ENCODE results near the gene SIKE1.

Gene SIKE1

GRCh38 chr1:114740331-114740730 is 40.2 kb downstream of the SIKE1 start:
- no peak overlapping the region for H3K4me3 ChIP-seq (replicated peaks; ENCODE audit: low read depth, low read length)
- no peak for DNase-seq (ENCODE audit: low read depth)
- no peak for TF ChIP-seq CTCF (IDR thresholded peaks at IDR 0.05; ENCODE audit: low read length, missing control alignments)

- no peak overlapping the region for H3K4me3 ChIP-seq (replicated peaks; ENCODE audit: low read depth, low read length)
- no peak for TF ChIP-seq CTCF (IDR thresholded peaks at IDR 0.05; ENCODE audit: low read length, missing control alignments)
- DNase-seq (ENCODE audit: low read depth), result no peak
These were observed 43.1 kb downstream of the SIKE1 start for GRCh38 chr1:114737314-114737849.

GRCh38 chr1:114735479-114735878 is 45.0 kb downstream of the SIKE1 start:
- TF ChIP-seq CTCF (IDR thresholded peaks at IDR 0.05; ENCODE audit: low read length, missing control alignments), result no peak
- no peak overlapping the region for H3K4me3 ChIP-seq (replicated peaks; ENCODE audit: low read depth, low read length)
- DNase-seq (ENCODE audit: low read depth), result no peak

DNA sequence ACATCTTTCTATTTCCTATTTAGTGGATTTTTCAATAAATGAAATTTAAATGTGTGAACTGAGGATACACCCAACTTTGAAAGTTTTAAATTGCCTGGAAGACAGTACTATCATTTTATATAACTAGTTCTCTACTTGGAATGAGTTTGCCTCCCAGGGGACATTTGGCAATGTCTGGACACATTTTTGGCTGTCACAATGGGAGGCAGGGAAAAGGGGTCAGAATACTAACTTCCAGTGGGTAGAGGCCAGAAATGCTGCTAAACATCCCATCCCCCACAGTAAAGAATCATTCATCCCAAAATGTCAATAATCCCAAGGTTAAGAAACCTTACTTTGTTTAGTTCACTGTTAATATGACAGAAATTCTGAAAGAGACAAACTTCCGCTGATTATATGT is 50.7 kb downstream of the SIKE1 start:
- no peak overlapping the region for H3K4me3 ChIP-seq (replicated peaks; ENCODE audit: low read depth, low read length)
- TF ChIP-seq CTCF (IDR thresholded peaks at IDR 0.05; ENCODE audit: low read length, missing control alignments), result no peak
- DNase-seq (ENCODE audit: low read depth), result no peak

DNA sequence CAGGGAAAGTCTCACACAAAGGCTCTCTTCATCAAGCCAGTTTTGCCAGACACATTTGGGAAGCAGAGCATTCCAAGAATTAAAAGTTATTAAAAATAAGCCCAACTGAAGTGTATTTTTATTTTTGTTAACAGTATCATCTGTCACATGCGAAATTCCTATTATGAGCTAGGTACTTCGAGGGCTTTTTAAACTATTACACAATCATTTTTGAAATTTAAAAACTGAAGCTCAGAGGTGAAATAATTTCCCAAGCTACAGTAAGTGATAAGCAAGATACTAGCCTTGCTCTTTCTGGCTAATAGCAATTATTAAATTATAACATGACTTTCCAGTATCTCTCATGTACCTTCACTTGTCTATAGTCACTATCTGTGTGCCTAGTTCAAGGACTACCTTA is 51.9 kb downstream of the SIKE1 start:
- H3K4me3 ChIP-seq (replicated peaks; ENCODE audit: low read depth, low read length), result no peak overlapping the region
- no peak for TF ChIP-seq CTCF (IDR thresholded peaks at IDR 0.05; ENCODE audit: low read length, missing control alignments)
- no peak for DNase-seq (ENCODE audit: low read depth)

DNA sequence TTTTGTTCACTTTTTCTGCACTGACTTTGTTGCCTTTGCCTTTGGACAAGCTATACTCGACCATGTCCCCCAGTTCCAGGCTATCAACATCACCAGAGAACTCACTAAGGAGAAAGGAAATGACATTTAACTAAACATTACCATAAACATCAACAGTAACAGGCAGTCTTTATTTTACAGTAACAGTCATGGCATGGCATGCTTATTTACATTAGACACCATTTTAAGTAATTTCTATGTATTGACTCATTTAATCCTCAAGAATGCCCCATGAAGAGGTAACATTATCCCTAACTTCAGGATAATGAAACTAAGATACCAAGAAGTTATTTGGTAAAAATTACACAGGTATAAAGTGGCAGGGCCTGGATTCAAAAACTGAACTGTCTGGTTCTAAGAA is 55.3 kb downstream of the SIKE1 start:
- no peak for DNase-seq (ENCODE audit: low read depth)
- TF ChIP-seq CTCF (IDR thresholded peaks at IDR 0.05; ENCODE audit: low read length, missing control alignments), result no peak
- no peak overlapping the region for H3K4me3 ChIP-seq (replicated peaks; ENCODE audit: low read depth, low read length)

DNA sequence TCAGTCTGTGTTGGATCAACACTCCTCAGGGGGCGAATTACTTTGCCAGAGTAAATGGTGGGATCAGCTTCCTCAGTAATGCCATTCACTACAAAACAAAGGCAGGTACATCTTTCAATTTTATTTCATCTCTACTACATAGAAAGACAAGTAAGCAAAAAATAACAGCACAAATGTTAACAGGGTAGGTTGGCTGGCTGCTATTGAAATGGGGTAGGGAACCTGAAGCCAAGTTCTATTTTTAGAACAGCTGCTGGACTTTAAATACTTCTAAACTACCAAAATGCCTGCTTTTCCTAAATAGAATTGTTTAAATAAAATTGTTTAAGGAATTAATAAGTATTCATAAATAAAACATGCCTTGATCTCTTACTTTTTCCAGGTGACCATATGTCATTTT is 56.6 kb downstream of the SIKE1 start:
- TF ChIP-seq CTCF (IDR thresholded peaks at IDR 0.05; ENCODE audit: low read length, missing control alignments), result no peak
- no peak for DNase-seq (ENCODE audit: low read depth)
- H3K4me3 ChIP-seq (replicated peaks; ENCODE audit: low read depth, low read length), result no peak overlapping the region

Measured in fibroblast of pulmonary artery (primary cell).